Type B pancreatic cell (in vitro differentiated cells): Measurements from ENCODE around the gene XIAP. TPM values are rescaled to one million over a fixed set of nuclear protein-coding genes. Genes with fewer than 3 reads are reported as not detected.
"Not testable (repeated sequence)": the region's sequence is repeated elsewhere in the genome, so short reads cannot be mapped to it uniquely, and the experiment has no call there.

Experiments used
- DNase-seq: peaks from one replicate; pipeline ENCODE4 v3.0.0; 2021; ENCODE audit warnings: mixed read lengths; ENCODE audit not compliant: unreplicated experiment; ENCODE audit errors: extremely low spot score
- H3K27ac Mint-ChIP-seq: 2 replicates; pipeline ENCODE4 v1.8.0; 2021; ENCODE audit warnings: mild to moderate bottlenecking, mixed read lengths
- H3K27me3 Mint-ChIP-seq: 2 replicates; pipeline ENCODE4 v1.8.0; 2021; ENCODE audit warnings: mixed read lengths
- H3K36me3 Mint-ChIP-seq: 2 replicates; pipeline ENCODE4 v1.8.0; 2021; ENCODE audit warnings: mixed read lengths
- H3K4me1 Mint-ChIP-seq: one replicate; pipeline ENCODE4 v1.8.0; 2021; ENCODE audit warnings: mixed read lengths; ENCODE audit not compliant: unreplicated experiment
- H3K4me3 Mint-ChIP-seq: 2 replicates; pipeline ENCODE4 v1.8.0; 2021; ENCODE audit warnings: mild to moderate bottlenecking, mixed read lengths
- H3K9me3 Mint-ChIP-seq: 2 replicates; pipeline ENCODE4 v1.8.0; 2021; ENCODE audit warnings: mixed read lengths
- CTCF ChIP-seq: fragments of 200-600 bp; sonication (generic); conservative IDR thresholded peaks from 2 replicates; pipeline ENCODE4 v1.5.0; 2021; ENCODE audit warnings: antibody characterized with exemption, mild to moderate bottlenecking
- total RNA-seq: library from RNA; stranded (reverse); gene quantifications from 2 replicates; pipeline ENCODE4 v1.2.1, GENCODE V29; 2021; ENCODE audit warnings: low replicate concordance

Gene XIAP
- total RNA-seq, 1 donor from 2014 or later = 37.3 TPM

- H3K36me3 Mint-ChIP-seq = no peaks in the 10 kb centered on the region
- TF ChIP-seq CTCF = no peak
- DNase-seq = no peak
Observed at GRCh38 chrX:123918106-123918721, 58.4 kb downstream of the XIAP start.

GRCh38 chrX:123920105-123920785, 60.4 kb downstream of the XIAP start:
- Mint-ChIP-seq H3K27me3 (no peaks in the 10 kb centered on the region), H3K36me3 (no peaks in the 10 kb centered on the region), H3K9me3 (peaks cover 4% of the 10 kb centered on the region), H3K4me3 (no peak overlapping the region), H3K4me1 (no peaks in the 10 kb centered on the region), H3K27ac (no peak overlapping the region)
- DNase-seq = no peak
- no peak for TF ChIP-seq CTCF

More at GRCh38 chrX:123918106-123918721, 58.4 kb downstream of the XIAP start:
- H3K9me3 Mint-ChIP-seq = peaks cover 4% of the 10 kb centered on the region
- no peak overlapping the region for H3K4me3 Mint-ChIP-seq
- H3K27me3 Mint-ChIP-seq = no peaks in the 10 kb centered on the region
- no peak overlapping the region for H3K27ac Mint-ChIP-seq
- H3K4me1 Mint-ChIP-seq = no peaks in the 10 kb centered on the region

- no peak for DNase-seq
- H3K27me3 Mint-ChIP-seq = no peaks in the 10 kb centered on the region
- H3K4me3 Mint-ChIP-seq = no peak overlapping the region
- H3K9me3 Mint-ChIP-seq = peaks cover 4% of the 10 kb centered on the region
- no peak overlapping the region for H3K27ac Mint-ChIP-seq
- no peaks in the 10 kb centered on the region for H3K4me1 Mint-ChIP-seq
- H3K36me3 Mint-ChIP-seq = no peaks in the 10 kb centered on the region
- no peak for TF ChIP-seq CTCF
Observed at GRCh38 chrX:123923211-123923610, 63.4 kb downstream of the XIAP start.

GRCh38 chrX:123924186-123924585, 64.3 kb downstream of the XIAP start:
- H3K36me3 Mint-ChIP-seq = no peaks in the 10 kb centered on the region
- DNase-seq = no peak
- TF ChIP-seq CTCF = no peak
- H3K4me3 Mint-ChIP-seq = no peak overlapping the region
- H3K27me3 Mint-ChIP-seq = no peaks in the 10 kb centered on the region
- H3K9me3 Mint-ChIP-seq = peaks cover 4% of the 10 kb centered on the region
- no peaks in the 10 kb centered on the region for H3K4me1 Mint-ChIP-seq
- H3K27ac Mint-ChIP-seq = no peak overlapping the region

- Mint-ChIP-seq H3K27me3 (no peaks in the 10 kb centered on the region), H3K4me1 (no peaks in the 10 kb centered on the region), H3K36me3 (peaks cover 3% of the 10 kb centered on the region), H3K4me3 (no peak overlapping the region), H3K27ac (no peak overlapping the region), H3K9me3 (peaks cover 5% of the 10 kb centered on the region)
- DNase-seq = no peak
- TF ChIP-seq CTCF = no peak
Observed at GRCh38 chrX:123927845-123928244, 68.0 kb downstream of the XIAP start.

GRCh38 chrX:123932055-123932454, 72.2 kb downstream of the XIAP start:
- not testable (repeated sequence) for H3K4me1 Mint-ChIP-seq, DNase-seq, H3K27ac Mint-ChIP-seq, H3K4me3 Mint-ChIP-seq, H3K27me3 Mint-ChIP-seq, H3K36me3 Mint-ChIP-seq, H3K9me3 Mint-ChIP-seq
